Uterus (tissue), 4 donors: ENCODE measurements around the gene OPTC. TPM values are rescaled to one million over a fixed set of nuclear protein-coding genes. Genes with fewer than 3 reads are reported as not detected.

Source experiments
- DNase-seq, 2 donors: peaks; one replicate each; pipeline ENCODE4 v3.0.0-alpha.2; 2019 to 2020
- H3K27ac ChIP-seq, 2 donors: fragments of 200-600 bp; sonication (generic); 1 replicate in 1 of 2; 2 replicates in 1 of 2; pipeline ENCODE4 v1.5.1; 2016 to 2018
- H3K27me3 ChIP-seq, 2 donors: fragments of 200-600 bp; sonication (generic); one replicate each; pipeline ENCODE4 v1.5.1; 2018 to 2019; ENCODE audit warnings: control low read depth in 1 of 2
- H3K36me3 ChIP-seq, 2 donors: fragments of 200-600 bp; sonication (generic); one replicate each; pipeline ENCODE4 v1.5.1; 2019; ENCODE audit warnings: control low read depth in 1 of 2
- H3K4me1 ChIP-seq, 2 donors: fragments of 200-600 bp; sonication (generic); one replicate each; pipeline ENCODE4 v1.5.1; 2018 to 2019; ENCODE audit warnings: control low read depth in 1 of 2
- H3K4me3 ChIP-seq, 2 donors: fragments of 200-600 bp; sonication (generic); 1 replicate in 1 of 2; 2 replicates in 1 of 2; pipeline ENCODE4 v1.5.1; 2018 to 2019; ENCODE audit warnings: mild to moderate bottlenecking in 1 of 2
- H3K9me3 ChIP-seq, 2 donors: fragments of 200-600 bp; sonication (generic); one replicate each; pipeline ENCODE4 v1.5.1; 2019; ENCODE audit warnings: control low read depth in 1 of 2
- CTCF ChIP-seq, 4 experiments: fragments of 200-600 bp in 2 of 4; fragments of 450-650 bp in 2 of 4; sonication (generic) in 2 of 4; IDR thresholded peaks; one replicate each; pipeline ENCODE4 v1.5.1; 2016 to 2019; ENCODE audit warnings: antibody characterized with exemption in 4 of 4, mild to moderate bottlenecking in 2 of 4, moderate library complexity in 1 of 4
- POLR2A ChIP-seq, 2 donors: fragments of 450-650 bp; IDR thresholded peaks; one replicate each; pipeline ENCODE4 v1.6.1; 2016; ENCODE audit warnings: antibody characterized with exemption in 2 of 2, mild to moderate bottlenecking in 1 of 2, moderate library complexity in 1 of 2
- intact Hi-C: fragments of 100-400 bp; cut with DNase I; formaldehyde crosslinking; loops from one replicate; pipeline ENCODE4 v1.15.1; 2023; ENCODE audit warnings: low total_unique reads
- total RNA-seq, 4 donors: library from RNA; depleted of rRNA in 3 of 4; stranded (reverse); fragments of >200 nt in 3 of 4; gene quantifications; one replicate each; pipeline versions ENCODE4 v1.1.0 to v1.2.4, GENCODE V29; 2014 to 2023
- donor health status: DM: yes; HTN: yes; CAD: no.

Gene OPTC
- total RNA-seq, 4 donors from 2014 or later = not detected

DNA sequence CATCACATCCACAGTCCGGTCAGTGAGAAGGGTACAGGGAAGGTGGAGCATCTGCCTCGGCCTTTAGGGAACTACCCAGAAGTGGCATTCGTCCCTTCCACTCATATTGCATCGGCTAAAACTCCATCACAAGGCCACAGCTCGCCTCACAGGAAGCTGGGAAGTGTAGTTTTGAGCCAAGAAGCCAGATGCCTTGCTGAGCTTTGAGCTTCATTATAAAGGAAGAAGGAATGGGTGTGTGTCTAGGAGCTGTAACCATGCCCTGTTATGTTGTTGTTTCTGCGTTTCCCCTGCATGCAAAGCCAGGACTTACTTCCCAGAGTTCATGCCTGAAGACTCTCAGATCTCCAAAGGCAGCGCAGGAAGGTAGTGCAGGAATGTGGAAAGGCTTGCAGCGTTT is 61.1 kb downstream of the OPTC start:
- DNase-seq = peak in 1 of 2 donors; percentile 59
- intact Hi-C loops = loop anchor here (5.0 kb wide), 1 partner anchor 72 kb away; the partner anchor contains the start of gene ATP2B4
- H3K4me1 ChIP-seq = peaks cover 17 to 20% of the 10 kb centered on the region in 2 donors
- H3K36me3 ChIP-seq = no peaks in the 10 kb centered on the region
- no peak for TF ChIP-seq POLR2A (IDR thresholded peaks at IDR 0.05)
- H3K4me3 ChIP-seq = peak overlapping the region in 1 of 2 donors; percentile 29
- H3K27ac ChIP-seq = peak overlapping the region; percentile 94
- no peaks in the 10 kb centered on the region for H3K9me3 ChIP-seq
- H3K27me3 ChIP-seq = no peaks in the 10 kb centered on the region

DNA sequence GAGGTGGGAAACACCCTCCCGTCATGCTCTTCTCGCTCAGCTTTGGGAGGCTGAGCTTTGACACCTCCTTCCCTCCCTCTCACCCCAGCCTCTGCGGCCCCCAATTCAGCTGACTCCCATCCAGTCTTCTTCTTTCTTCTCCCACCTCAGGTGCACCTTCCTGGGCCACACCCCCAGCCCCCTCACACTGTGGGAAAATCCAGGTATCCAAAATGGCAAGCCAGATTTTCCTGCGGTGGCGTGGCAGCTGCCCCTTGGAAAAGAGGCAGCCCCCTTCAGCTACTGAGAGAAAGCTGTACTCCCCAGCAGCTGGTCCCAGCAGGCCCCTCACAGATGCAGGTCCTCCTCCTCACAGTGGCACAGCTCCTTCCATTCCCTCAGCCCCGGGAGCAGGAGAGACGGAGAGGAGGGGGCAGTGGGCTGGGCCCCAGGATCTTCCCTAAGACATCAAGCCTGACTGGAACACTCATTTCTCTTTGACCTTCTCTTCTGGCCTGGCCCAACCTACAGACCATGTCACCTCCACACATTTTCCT is 61.6 kb downstream of the OPTC start:
- TF ChIP-seq POLR2A (IDR thresholded peaks at IDR 0.05) (no peak), CTCF (IDR thresholded peaks at IDR 0.05) (no peak)
- intact Hi-C loops = loop anchor here (5.0 kb wide), 1 partner anchor 72 kb away; the partner anchor contains the start of gene ATP2B4
- Histone ChIP-seq H3K4me3 (peak overlapping the region in 1 of 2 donors; percentile 29), H3K27ac (peak overlapping the region; percentile 94), H3K4me1 (peaks cover 17 to 20% of the 10 kb centered on the region in 2 donors), H3K9me3 (no peaks in the 10 kb centered on the region), H3K27me3 (no peaks in the 10 kb centered on the region), H3K36me3 (no peaks in the 10 kb centered on the region)
- DNase-seq = no peak

GRCh38 chr1:203556047-203556851 is 62.3 kb downstream of the OPTC start:
- no peaks in the 10 kb centered on the region for H3K9me3 ChIP-seq
- peak overlapping the region; percentile 94 for H3K27ac ChIP-seq
- intact Hi-C loops = loop anchor here (5.0 kb wide), 1 partner anchor 71 kb away; the partner anchor contains the start of gene ATP2B4
- peak; percentile 3 to 27 for TF ChIP-seq POLR2A (IDR thresholded peaks at IDR 0.05)
- no peak for TF ChIP-seq CTCF (IDR thresholded peaks at IDR 0.05)
- no peaks in the 10 kb centered on the region for H3K36me3 ChIP-seq
- DNase-seq = peak; percentile 89 to 93
- H3K27me3 ChIP-seq = no peaks in the 10 kb centered on the region
- peaks cover 17 to 20% of the 10 kb centered on the region in 2 donors for H3K4me1 ChIP-seq
- peak overlapping the region in 1 of 2 donors; percentile 29 for H3K4me3 ChIP-seq

- DNase-seq = peak; percentile 75 to 77
- Histone ChIP-seq H3K27ac (peak overlapping the region; percentile 94), H3K4me1 (peaks cover 17 to 20% of the 10 kb centered on the region in 2 donors), H3K4me3 (no peak overlapping the region), H3K36me3 (no peaks in the 10 kb centered on the region), H3K9me3 (no peaks in the 10 kb centered on the region), H3K27me3 (no peaks in the 10 kb centered on the region)
- TF ChIP-seq POLR2A (IDR thresholded peaks at IDR 0.05) (no peak), CTCF (IDR thresholded peaks at IDR 0.05) (no peak)
- intact Hi-C loops = loop anchor here (5.0 kb wide), 1 partner anchor 70 kb away; the partner anchor contains the start of gene ATP2B4
Observed at GRCh38 chr1:203557390-203557789, 63.4 kb downstream of the OPTC start.

DNA sequence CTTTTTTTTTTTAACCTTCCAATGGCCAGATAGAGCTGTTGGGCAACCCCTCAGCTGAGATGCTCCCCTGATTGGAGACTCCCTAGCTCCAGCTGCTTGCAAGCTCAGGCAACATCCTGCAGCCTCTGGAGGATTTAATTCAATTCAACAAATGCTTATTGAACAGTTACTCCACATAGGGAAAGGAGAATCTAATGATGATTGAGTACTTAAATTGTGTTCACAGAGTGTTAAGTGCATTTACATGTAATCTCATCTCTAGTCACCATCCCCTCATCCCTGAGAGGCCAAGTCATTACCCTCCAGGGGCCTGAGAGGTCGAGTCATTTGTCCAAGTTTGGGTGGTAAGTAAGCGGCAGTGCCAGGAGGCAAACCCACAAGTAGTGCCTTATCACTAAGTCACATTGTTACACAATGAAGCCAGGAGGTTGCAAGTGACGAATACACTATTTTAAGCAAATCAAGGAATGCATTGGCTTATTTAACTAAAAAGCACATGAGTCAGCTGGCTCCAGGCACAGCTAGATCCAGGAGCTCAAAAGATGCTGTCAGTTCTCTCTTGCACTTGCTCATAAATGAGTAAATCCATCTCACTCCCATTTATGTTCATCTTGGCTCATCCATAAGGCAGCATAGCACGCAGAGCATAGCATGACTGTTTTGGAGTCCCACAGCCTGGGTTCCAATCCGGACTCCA is 64.3 kb downstream of the OPTC start:
- H3K4me1 ChIP-seq = peaks cover 17 to 20% of the 10 kb centered on the region in 2 donors
- no peaks in the 10 kb centered on the region for H3K27me3 ChIP-seq
- peak; percentile 66 to 88 for DNase-seq
- no peaks in the 10 kb centered on the region for H3K36me3 ChIP-seq
- intact Hi-C loops = loop anchor here (5.0 kb wide), 1 partner anchor 69 kb away; the partner anchor contains the start of gene ATP2B4
- peak overlapping the region; percentile 94 for H3K27ac ChIP-seq
- H3K4me3 ChIP-seq = no peak overlapping the region
- no peak for TF ChIP-seq CTCF (IDR thresholded peaks at IDR 0.05)
- no peak for TF ChIP-seq POLR2A (IDR thresholded peaks at IDR 0.05)
- H3K9me3 ChIP-seq = no peaks in the 10 kb centered on the region
